ENCODE measurements around the gene ZBTB20.
"Not testable (repeated sequence)": the region's sequence is repeated elsewhere in the genome, so short reads cannot be mapped to it uniquely, and the experiment has no call there.

Gene ZBTB20

GRCh38 chr3:115147329-115148141 lies 447 bp upstream of the ZBTB20 start:
- peak; percentile 100 for DNase-seq

GRCh38 chr3:115146032-115146417 lies 1.1 kb downstream of the ZBTB20 start:
- DNase-seq: peak; percentile 64

- no peak for DNase-seq
Measured at GRCh38 chr3:115141033-115141757, 5.9 kb downstream of the ZBTB20 start.

GRCh38 chr3:115139072-115139471 lies 8.0 kb downstream of the ZBTB20 start:
- DNase-seq: no peak

- no peak for DNase-seq
Measured at GRCh38 chr3:115134648-115135347, 12.3 kb downstream of the ZBTB20 start.

- DNase-seq: no peak
Measured at GRCh38 chr3:115127208-115127607, 19.9 kb downstream of the ZBTB20 start.

GRCh38 chr3:115120597-115120996 lies 26.5 kb downstream of the ZBTB20 start:
- no peak for DNase-seq

DNA sequence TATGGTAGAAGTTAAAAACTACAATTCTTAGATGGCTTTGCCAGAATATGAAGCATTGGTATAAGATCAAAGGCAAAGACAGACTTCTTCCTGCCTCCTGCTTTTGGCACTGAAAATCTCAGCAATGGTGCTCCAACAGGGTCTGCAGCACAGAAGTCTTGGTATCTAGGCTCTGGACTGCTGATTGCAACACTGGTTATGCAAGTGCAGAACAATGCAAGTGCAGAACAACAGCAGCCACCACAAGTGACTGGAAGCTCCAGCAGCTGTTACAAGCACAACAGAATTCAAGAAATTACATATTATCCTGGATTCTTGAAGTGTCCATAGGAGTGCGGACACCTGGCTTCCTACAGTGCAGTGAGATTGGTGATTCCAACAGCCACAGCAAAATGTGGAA lies 33.7 kb downstream of the ZBTB20 start:
- DNase-seq: no peak

DNA sequence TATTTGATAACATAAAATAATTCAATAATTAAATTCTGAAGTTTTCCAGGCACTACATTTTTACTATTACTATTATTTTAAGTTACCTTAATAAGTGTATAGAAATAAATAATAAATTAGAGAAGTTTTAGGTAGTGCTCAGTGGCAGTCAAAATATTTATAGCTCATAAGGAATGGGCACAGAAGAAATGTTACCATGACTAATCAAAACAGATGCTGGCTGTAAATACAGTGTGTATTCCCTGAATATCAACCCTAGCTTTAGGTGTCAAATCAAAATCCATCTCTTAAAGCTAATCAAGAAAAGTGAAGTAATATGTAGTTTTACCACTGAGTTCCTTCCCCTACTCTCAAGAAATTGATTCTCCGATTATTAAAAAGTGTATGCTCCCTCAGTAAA lies 35.5 kb downstream of the ZBTB20 start:
- no peak for DNase-seq

- DNase-seq: no peak
Measured at GRCh38 chr3:115110830-115111229, 36.3 kb downstream of the ZBTB20 start.

DNA sequence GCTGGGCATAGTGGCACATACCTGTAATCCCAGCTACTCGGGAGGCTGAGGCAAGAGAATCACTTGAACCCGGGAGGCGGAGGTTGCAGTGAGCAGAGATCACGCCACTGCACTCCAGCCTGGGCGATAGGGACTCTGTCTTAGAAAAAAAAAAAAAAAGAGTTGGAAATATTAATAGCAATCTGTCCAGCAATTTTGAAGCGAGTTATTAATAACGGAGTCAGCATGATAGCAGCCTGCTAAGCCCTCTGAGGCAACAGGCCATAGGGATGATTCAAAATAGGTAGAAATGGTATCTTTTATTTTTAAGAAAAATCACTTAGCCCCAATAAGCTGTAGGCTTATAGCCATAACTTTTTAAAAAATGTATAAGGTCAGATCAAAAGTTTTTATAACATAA lies 37.0 kb downstream of the ZBTB20 start:
- DNase-seq: not testable (repeated sequence)

- no peak for DNase-seq
Measured at GRCh38 chr3:115108614-115109013, 38.5 kb downstream of the ZBTB20 start.

- no peak for DNase-seq
Measured at GRCh38 chr3:115102046-115102445, 45.0 kb downstream of the ZBTB20 start.

DNA sequence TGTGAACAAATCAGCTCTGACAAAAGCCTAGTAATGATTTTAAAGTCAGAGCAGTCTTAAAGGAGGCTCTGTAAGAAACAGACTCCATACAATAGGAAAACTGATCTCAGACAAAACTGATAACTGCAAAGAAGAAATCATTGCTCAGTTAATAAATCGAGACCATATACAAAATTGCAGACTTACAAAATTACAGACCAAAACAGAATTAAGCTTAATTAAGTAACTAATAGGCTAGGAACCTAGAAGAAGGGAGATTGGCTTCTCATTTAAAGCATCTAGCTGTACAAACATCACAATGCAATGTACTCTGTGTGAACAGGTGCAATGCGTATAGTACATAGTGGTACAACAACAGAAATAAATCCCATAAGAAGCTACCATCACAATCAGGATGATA lies 46.3 kb downstream of the ZBTB20 start:
- peak; percentile 73 for DNase-seq

DNA sequence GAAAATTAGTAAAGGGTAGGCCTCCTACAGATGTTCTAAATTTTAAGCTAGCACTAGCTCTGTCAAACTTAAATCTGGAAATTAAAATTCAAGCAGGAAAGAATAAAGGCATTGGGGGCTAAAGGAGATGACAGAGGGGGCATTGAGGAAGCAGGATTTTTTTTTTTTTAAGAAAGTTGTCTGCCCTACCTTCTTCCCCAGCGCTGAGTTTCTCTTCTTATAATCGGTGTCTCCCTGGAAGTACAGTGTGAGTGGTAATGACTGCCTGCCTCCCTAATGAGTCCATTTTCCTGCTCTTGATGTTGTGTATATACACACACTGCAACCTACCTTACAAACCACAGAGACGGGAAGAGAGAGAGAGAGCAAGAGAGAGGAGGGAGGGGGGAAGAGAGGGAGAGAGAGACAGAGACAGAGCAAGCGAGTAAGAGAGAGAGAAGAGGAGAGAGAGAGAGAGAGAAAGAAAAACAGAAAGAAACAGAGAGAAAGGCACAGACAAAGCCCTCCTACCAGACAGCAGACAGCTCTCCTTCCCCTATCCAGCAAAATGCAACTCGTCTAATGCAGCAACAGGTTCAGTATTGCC lies 47.0 kb downstream of the ZBTB20 start:
- DNase-seq: peak; percentile 92

GRCh38 chr3:115099134-115099985 lies 47.7 kb downstream of the ZBTB20 start:
- peak; percentile 74 for DNase-seq

DNA sequence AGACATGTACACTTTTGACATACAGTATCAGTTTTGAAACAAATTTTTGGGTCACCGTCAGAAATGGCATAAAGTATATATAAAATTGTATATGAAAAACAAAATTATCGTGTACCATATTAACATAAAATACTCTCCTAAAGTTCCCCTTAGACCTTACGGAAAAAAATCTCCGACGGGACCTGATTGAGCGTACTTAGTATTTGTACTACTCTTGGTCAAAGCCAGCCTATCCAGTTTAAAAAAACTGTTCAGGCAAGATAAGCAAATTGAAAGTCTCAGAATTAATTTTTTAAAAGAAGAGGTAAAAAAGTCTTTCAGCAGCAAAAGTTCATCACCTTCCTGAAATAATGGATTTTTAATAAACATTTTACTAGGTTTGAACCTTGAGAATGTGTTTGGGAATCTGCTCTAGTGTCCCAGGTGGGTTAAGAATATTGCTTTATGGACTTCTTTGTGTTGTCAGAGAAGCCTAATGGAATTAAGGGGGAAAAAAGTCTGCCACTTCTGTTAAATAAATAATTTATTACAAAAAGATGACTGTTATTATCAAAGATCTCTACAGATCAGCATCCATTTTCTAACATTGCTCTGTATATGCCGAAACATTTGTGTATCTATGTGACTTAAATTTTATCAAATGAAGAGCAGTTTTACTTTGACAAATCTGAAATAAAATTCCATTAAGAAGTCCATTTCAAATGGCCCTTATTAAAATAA lies 48.6 kb downstream of the ZBTB20 start:
- DNase-seq: no peak

DNA sequence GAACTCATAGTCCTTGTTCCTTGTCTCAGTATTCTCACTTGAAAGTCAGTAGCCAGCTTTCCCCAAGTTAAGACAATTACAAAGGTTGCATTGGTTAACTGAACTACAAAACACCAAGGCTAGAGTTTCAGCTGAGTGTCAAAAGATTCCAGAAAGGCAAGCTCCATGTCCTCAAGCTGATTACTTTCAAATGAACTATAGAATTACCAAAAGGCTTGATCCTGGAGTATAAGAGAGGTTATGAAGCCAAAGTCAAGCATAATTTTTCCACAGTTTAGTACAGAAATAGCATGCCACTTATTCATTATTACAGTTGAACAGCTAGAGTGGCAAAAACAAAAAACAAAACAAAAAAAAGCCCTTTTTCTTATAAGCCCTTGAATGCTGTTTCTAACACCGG lies 51.9 kb downstream of the ZBTB20 start:
- DNase-seq: no peak

DNA sequence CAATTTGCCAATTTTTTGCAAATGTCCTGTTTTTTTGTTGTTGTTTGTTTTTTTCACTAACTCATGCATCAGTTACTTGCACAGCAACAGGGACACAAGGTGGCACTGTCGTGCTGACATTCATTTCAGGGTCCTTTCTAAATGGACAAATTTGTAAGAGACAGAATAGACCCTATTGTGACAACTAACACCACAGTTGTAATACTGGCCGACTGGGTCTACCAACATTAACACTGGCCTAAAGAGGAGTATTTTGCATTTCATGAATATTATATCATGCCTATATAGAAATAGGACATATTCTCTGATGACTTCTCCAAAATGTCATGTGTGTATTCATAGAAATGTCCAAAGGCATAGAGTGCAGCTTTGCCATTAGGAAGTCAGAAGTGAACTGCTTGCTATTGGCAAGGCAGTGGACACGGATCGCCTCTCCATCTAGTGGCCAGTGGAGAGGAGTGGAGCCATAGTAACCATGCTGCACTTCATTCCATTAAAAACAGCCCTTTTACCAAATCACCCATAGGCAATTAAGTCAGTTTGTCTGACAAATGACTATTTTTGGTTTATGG lies 54.8 kb downstream of the ZBTB20 start:
- peak; percentile 66 for DNase-seq

- no peak for DNase-seq
Measured at GRCh38 chr3:115090712-115091111, 56.4 kb downstream of the ZBTB20 start.

- no peak for DNase-seq
Measured at GRCh38 chr3:115089481-115089880, 57.6 kb downstream of the ZBTB20 start.

Measured in DMS79 treated with DMSO at 0.1 percent for 48 hours (cell line).